AG04449 (cell line): ENCODE results near the gene NCLN.
"Not testable (repeated sequence)": the region's sequence is repeated elsewhere in the genome, so short reads cannot be mapped to it uniquely, and the experiment has no call there.

ENCODE experiments used
- CTCF ChIA-PET: fragments of 350-600 bp; formaldehyde crosslinking; extraction: SDS; loops from one replicate; lab custom pipeline; 2021; ENCODE audit warnings: antibody characterized with exemption; lab: Yijun Ruan, JAX
- POLR2A ChIA-PET: fragments of 400-600, 350-600 bp; formaldehyde crosslinking; extraction: SDS; loops from one replicate; lab custom pipeline; 2020; ENCODE audit warnings: antibody characterized with exemption, inconsistent platforms; lab: Yijun Ruan, JAX
- DNase-seq: peaks from one replicate; pipeline ENCODE4 v3.0.0-alpha.2; 2010; ENCODE audit warnings: low read depth, low spot score
- H3K4me3 ChIP-seq: 2 replicates; pipeline ENCODE4 v1.5.1; 2011; ENCODE audit warnings: low read depth, mild to moderate bottlenecking, control low read depth, low read length
- TF ChIP-seq, protein P1 (sequence below): IDR thresholded peaks from one replicate; pipeline ENCODE4 v1.5.1; 2011; ENCODE audit warnings: mild to moderate bottlenecking, moderate library complexity, low read length, control low read depth, inconsistent platforms; ENCODE audit not compliant: insufficient read depth; ENCODE audit errors: missing control alignments

Gene NCLN

DNA sequence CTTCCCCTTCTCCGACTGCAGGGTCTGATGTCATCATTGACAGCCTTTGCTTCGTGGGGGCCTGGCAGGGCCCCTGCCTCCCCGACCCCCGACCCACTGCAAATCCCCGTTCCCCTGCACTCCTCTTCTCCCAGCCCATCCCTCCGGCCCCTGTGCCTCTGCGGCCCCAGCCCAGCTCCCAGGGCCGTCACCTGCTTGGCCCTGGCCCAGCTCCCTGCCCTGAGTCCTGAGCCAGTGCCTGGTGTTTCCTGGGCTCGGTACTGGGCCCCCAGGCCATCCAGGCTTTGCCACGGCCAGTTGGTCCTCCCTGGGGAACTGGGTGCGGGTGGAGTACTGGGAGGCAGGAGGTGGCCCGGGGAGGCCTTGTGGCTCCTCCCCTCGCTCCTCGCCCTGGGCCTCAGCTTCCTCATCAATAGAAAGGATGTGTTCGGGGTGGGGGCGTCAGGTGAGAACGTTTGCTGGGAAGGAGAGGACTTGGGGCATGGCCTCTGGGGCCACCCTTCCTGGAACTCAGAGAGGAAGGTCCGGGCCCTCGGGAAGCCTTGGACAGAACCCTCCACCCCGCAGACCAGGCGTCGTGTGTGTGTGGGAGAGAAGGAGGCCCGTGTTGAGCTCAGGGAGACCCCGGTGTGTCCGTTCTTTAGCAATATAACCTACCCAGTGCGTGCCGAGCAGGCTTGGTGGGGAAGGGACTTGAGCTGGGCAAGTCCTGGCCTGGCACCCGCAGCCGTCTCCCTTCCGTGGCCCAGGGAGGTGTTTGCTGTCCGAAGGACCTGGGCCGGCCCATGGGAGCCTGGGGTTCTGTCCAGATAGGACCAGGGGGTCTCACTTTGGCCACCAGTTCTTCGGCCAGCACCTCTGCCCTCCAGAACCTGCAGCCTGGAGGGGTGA, 22.8 kb downstream of the NCLN start:
- ChIA-PET POLR2A (no interaction called here), CTCF (interaction anchor here (1.3 to 5.6 kb wide), 5 partner anchors 10 to 257 kb away, joined by 4 to 25 read pairs (median 5); partner anchors contain the start of gene CELF5)
- no peak overlapping the region for H3K4me3 ChIP-seq
- TF ChIP-seq, protein P1, sequence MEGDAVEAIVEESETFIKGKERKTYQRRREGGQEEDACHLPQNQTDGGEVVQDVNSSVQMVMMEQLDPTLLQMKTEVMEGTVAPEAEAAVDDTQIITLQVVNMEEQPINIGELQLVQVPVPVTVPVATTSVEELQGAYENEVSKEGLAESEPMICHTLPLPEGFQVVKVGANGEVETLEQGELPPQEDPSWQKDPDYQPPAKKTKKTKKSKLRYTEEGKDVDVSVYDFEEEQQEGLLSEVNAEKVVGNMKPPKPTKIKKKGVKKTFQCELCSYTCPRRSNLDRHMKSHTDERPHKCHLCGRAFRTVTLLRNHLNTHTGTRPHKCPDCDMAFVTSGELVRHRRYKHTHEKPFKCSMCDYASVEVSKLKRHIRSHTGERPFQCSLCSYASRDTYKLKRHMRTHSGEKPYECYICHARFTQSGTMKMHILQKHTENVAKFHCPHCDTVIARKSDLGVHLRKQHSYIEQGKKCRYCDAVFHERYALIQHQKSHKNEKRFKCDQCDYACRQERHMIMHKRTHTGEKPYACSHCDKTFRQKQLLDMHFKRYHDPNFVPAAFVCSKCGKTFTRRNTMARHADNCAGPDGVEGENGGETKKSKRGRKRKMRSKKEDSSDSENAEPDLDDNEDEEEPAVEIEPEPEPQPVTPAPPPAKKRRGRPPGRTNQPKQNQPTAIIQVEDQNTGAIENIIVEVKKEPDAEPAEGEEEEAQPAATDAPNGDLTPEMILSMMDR: no peak
- DNase-seq: no peak

DNA sequence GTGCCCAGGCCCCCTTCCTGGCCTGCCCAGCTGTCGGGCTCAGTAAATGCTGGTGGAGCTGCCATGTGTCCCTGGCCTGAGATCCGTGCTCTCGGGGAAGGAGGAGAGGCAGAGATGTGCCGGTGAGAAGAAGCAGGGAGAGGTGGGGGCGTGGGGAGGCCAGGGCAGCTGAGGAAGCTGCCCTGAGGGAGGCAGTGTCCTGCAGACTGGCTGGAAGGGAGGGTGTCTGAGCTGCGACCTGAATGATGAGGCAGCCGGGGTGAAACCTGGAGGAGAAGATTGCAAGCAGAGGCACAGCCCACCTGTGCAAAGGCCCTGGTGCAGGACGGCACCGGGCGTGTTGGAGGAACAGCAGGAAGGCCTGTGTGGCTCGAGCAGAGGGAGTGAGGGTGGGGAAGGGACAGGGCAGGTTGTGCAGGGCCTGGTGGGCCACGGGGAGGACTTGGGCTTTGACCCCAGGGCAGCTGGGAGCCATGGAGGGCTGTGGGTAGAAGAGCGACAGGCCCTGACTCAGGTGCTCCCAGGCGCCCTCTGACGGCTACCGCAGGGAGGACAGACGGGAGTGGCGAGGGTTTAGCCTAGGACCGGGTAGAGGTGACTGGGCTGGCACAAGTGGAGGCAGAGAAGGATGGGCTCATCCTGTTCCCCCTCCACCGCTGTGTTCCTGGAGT, 24.8 kb downstream of the NCLN start:
- ChIA-PET POLR2A (no interaction called here), CTCF (interaction anchor here (0.9 to 5.6 kb wide), 7 partner anchors 11 to 258 kb away, joined by 3 to 25 read pairs (median 8); partner anchors contain the start of gene CELF5)
- H3K4me3 ChIP-seq: no peak overlapping the region
- TF ChIP-seq, protein P1: peak; percentile 74
- DNase-seq: no peak

DNA sequence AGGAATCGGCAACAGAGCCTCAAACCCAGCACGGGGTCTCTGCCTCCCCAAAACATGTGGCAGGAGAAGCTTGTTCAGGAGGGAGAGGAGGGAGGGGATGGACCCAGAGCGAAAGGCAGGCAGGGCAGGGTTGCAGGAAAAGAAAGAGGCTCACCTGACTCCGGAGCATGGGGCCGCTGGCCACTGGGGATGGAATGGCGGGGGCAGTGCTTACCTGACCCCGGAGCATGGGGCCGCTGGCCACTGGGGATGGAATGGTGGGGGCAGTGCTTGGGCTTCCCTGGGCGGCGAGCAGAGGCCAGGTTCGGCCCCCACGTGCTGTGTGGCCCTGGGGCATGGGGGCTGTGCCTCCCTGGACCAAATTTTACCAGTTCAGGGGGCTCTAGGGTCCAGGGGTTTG, 25.5 kb downstream of the NCLN start:
- DNase-seq: no peak
- ChIA-PET POLR2A (no interaction called here), CTCF (interaction anchor here (0.7 to 5.6 kb wide), 7 partner anchors 10 to 259 kb away, joined by 3 to 25 read pairs (median 5); partner anchors contain the start of gene CELF5)
- TF ChIP-seq, protein P1: no peak
- no peak overlapping the region for H3K4me3 ChIP-seq

DNA sequence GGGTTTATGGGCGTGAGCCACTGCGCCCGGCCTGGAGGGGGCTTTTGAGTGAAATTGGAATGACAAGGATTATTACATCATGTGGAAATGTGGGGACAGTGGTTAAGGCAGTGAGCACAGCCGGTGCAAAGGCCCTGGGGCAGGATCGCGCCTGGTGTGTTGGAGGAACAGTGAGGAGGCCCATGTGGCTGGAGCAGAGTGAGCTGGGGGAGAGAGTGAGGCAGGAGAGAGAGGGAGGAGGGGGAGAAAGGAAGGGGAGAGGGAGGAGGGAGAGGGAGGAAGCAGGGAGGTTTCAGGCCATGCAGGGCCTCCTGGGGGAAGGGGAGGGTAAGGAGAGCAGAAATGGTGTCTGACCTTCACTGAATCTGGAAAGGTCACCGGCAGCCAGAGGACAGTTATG, 27.4 kb downstream of the NCLN start:
- DNase-seq: no peak
- POLR2A ChIA-PET: no interaction called here
- no peak overlapping the region for H3K4me3 ChIP-seq
- CTCF ChIA-PET: interaction anchor here (1.6 kb wide), 1 partner anchor 10 kb away, joined by 10 read pairs; the partner anchor contains the start of gene CELF5
- TF ChIP-seq, protein P1: no peak

DNA sequence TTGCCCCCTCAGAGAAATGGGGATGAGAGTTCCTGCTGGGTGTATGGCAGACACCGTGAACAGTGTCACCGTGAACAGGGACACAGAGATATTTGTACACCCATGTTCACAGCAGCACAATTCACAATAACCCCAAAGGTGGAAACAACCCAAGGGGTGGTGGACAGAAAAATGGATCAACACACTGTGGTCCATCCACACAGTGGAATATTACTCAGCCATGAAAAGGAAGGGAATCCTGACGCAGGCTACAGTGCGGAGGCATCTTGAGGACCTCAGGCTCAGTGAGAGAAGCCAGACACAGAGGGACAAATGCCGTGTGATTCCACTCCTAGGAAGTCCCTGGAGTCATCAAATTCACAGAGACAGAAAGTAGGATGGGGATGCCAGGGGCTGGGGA, 31.1 kb downstream of the NCLN start:
- TF ChIP-seq, protein P1: no peak
- no peak overlapping the region for H3K4me3 ChIP-seq
- ChIA-PET POLR2A (no interaction called here), CTCF (no interaction called here)
- no peak for DNase-seq

DNA sequence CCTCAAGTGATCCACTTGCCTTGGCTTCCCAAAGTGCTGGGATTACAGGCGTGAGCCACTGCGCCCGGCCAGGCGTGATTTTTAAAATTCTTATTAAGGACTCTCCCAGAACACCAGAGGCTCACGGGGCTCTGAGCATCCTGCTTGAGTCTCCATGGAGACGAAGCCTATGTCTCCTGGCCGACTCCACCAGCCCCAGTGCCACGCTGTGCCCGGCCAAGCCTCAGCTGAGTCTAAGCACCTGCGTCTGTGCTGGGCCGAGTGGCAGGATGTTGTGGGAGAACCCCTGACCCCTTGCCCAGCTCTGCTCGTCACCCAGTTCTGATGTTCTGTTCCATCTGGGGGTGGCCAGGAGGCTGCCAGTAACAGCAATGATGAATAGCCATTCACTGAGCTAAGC, 34.8 kb downstream of the NCLN start:
- H3K4me3 ChIP-seq: no peak overlapping the region
- DNase-seq: no peak
- TF ChIP-seq, protein P1: no peak
- ChIA-PET POLR2A (no interaction called here), CTCF (interaction anchor here (0.6 to 2.0 kb wide), 2 partner anchors 11 to 84 kb away, joined by 3 to 8 read pairs; no protein-coding TSS in a partner anchor)

DNA sequence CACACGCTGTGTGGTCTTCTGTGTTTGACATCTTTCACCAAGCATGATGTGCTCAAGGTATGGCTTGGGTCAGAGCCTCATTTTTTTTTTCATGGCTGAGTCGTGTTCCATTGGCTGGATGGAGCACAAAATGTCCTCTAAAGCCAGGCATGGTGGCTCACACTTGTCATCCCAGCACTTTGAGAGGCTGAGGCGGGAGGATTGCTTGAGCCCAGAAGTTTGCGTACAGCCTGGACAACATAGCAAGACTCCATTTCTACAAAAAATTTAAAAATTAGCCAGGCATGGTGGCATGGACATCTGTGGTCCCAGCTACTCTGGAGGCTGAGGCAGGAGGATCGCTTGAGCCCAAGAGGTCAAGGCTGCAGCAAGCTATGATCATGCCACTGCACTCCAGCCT, 35.8 kb downstream of the NCLN start:
- DNase-seq, H3K4me3 ChIP-seq, POLR2A ChIA-PET: not testable (repeated sequence)
- CTCF ChIA-PET: interaction anchor here (0.8 to 2.0 kb wide), 3 partner anchors 8 to 12 kb away, joined by 5 to 8 read pairs (median 5); no protein-coding TSS in a partner anchor
